Mammary epithelial cell (primary cell): ENCODE data around the gene IGSF21.

ENCODE experiments used
- CTCF ChIP-seq, 2 donors: IDR thresholded peaks in 1 of 2; conservative IDR thresholded peaks in 1 of 2; 2 replicates each; pipeline ENCODE4 v1.5.1; 2011 to 2012; ENCODE audit warnings: inconsistent platforms in 2 of 2, low read length in 2 of 2, mild to moderate bottlenecking in 2 of 2, control low read depth in 1 of 2, low read depth in 1 of 2; ENCODE audit not compliant: insufficient read depth in 1 of 2; ENCODE audit errors: extremely low read depth in 1 of 2
- EZH2 ChIP-seq: IDR thresholded peaks from 2 replicates; pipeline ENCODE4 v1.6.1; 2012; ENCODE audit warnings: low read length, inconsistent platforms, borderline replicate concordance

- TF ChIP-seq EZH2 (no peak), CTCF (conservative IDR thresholded peaks at IDR 0.05 in 1 of 2, IDR thresholded peaks at IDR 0.05 in 1 of 2; ENCODE audit: extremely low read depth in 1 of 2, insufficient read depth in 1 of 2, low read depth in 1 of 2, low read length in 2 of 2) (no peak)
Observed at GRCh38 chr1:18142471-18142870, 34.9 kb downstream of the IGSF21 start.
